HTR-8/SVneo (cell line): ENCODE measurements around the gene MX1.

Experiments
- DNase-seq: peaks from one replicate; pipeline ENCODE4 v3.0.0; 2011; ENCODE audit warnings: low spot score, mixed read lengths; ENCODE audit not compliant: insufficient read length
- FAIRE-seq: peaks from 2 replicates; lab custom pipeline; 2011; peaks lifted over from hg19 to GRCh38; lab: Jason Lieb, UNC

Gene MX1

DNA sequence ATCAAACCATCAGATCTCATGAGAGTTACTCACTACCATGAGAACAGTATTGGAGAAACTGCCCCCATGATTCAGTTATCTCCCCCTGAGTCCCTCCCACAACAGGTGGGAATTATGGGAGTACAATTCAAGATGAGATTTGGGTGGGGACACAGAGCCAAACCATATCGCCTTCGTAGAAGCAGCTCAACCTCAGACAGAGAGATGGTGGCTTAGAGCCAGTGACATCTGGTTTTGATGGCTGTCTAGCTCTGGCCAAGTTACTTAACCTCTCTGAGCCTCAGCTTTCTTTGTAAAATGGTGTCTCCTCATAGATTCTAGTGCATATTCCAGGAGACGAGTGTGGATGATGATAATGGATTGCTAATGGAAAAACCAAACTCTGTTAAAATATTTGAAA lies 27.2 kb downstream of the MX1 start:
- DNase-seq (no peak), FAIRE-seq (no peak)

DNA sequence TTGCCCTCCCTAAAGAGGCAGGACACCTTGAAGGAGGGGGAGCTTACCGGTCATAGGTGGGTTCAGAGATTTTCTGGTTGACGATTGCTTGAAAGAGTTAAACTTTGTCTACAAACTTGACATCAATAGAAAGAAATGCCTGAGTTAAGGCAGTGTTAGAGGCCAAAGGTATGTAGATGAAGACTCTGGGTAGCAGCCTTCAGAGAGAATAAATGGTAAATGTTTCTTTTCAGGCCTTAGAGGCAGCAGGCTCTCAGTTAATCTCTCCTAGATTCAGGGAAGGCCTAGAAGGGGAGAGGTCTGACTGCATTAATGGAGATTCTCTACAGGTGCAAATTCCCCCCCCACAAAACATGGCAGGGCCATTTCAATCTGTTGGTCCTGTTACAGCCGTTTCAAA lies 27.7 kb downstream of the MX1 start:
- no peak for FAIRE-seq

GRCh38 chr21:41458121-41458520 lies 32.1 kb downstream of the MX1 start:
- FAIRE-seq: no peak
- no peak for DNase-seq

More for the DNA sequence above, 27.7 kb downstream of the MX1 start:
- no peak for DNase-seq

DNA sequence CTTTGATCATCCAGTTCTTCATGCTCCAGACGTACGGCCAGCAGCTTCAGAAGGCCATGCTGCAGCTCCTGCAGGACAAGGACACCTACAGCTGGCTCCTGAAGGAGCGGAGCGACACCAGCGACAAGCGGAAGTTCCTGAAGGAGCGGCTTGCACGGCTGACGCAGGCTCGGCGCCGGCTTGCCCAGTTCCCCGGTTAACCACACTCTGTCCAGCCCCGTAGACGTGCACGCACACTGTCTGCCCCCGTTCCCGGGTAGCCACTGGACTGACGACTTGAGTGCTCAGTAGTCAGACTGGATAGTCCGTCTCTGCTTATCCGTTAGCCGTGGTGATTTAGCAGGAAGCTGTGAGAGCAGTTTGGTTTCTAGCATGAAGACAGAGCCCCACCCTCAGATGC lies 32.5 kb downstream of the MX1 start:
- DNase-seq (no peak), FAIRE-seq (no peak)

DNA sequence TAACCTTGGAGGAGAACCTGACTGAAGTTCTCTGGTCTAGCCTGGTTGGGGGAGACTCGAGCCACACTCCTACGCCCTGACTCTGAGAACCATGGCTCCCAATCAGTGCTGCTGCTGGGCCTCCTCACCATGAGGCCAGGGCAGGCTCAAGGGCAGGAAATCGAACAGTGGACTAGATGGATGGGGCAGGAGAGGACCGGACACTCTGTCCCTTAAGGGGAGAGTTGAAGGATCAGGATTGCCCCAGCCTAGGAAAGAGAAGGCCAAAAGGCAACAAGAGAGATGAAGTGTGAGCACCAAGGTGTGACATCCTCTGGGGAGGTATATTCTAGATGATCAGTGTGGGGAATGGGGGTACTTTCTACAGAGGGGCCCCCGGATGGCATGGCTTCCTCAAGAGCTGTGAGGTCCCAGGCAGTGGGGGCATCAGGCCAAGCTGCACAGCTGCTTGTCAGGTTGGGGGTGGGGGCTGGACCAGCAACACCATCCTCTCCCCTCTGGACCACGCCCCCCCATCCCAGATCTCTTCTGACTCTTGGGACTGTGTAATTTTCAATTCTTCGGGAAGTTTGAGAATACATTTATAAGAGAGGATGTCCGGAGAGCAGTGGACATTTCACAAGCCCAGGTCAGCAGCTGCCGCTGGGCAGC lies 34.0 kb downstream of the MX1 start:
- no peak for DNase-seq
- no peak for FAIRE-seq

DNA sequence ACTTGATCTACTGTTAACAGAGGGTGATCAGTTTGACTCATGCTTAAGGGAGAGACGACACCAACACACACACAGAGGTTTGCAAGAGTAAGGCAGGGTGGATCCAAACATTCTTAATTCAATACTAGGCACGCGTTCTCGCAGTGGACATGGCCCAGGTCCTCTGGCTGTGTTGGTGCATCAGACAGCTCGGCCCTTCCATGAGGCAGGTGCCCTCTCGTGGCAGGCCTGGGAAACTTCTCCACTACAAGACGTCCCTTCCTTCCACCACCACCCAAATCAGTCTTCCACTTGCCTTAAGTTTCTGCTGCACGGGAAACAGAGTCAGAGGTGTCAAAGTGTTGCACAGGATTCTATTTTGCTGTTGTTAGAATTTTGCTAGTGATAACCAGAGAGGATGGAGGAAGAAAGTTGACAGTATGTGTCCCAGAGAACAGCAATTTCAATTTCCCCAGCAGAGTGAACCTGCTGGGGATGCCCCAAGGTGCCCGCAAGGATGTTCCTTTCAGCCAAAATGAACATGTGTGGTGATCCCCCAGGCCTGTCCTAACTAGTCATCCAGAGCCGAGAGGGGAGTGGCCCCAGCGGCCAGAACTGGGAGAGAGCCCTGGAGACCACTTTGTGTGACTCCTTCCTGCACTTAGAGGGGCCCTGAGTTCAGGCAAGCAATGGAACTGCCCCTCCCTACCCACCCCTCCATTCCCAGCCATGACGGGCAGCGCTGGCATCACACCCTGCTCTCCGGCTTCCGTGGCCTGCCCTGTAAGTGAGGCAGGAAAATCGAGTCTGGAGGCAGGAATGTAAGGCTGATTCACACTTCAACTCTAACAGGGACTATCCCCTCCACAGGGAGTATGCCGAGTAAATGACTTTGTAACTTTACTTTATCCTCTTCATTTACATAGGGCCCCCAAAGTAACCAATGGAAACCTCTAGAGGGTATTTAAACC lies 34.8 kb downstream of the MX1 start:
- peak; percentile 52 for DNase-seq
- peak; percentile 74 for FAIRE-seq

GRCh38 chr21:41465176-41465781 lies 39.2 kb downstream of the MX1 start:
- FAIRE-seq (no peak), DNase-seq (no peak)

- DNase-seq (no peak), FAIRE-seq (no peak)
Measured at GRCh38 chr21:41466024-41466820, 40.2 kb downstream of the MX1 start.

DNA sequence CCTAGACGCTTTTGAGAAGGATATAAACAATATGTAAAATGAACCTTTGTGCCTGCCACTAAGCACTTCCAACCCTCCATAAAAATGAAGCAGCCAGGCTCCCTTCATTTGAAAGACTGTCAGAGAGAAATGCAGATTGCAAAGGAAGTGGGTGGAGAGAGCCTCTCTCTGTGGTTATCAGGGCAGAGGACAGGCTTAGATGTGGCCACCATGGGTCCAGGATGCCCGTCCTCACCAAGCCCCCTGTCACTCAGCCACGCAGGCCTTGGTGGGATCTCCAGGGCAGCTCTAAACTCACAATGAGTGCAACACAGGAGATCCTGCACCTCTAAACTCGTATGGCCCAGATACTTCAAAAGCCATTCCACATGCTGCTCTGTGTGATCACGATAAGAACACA lies 44.0 kb downstream of the MX1 start:
- FAIRE-seq: no peak
- DNase-seq: no peak

- no peak for FAIRE-seq
- DNase-seq: no peak
Measured at GRCh38 chr21:41472753-41473548, 46.9 kb downstream of the MX1 start.

DNA sequence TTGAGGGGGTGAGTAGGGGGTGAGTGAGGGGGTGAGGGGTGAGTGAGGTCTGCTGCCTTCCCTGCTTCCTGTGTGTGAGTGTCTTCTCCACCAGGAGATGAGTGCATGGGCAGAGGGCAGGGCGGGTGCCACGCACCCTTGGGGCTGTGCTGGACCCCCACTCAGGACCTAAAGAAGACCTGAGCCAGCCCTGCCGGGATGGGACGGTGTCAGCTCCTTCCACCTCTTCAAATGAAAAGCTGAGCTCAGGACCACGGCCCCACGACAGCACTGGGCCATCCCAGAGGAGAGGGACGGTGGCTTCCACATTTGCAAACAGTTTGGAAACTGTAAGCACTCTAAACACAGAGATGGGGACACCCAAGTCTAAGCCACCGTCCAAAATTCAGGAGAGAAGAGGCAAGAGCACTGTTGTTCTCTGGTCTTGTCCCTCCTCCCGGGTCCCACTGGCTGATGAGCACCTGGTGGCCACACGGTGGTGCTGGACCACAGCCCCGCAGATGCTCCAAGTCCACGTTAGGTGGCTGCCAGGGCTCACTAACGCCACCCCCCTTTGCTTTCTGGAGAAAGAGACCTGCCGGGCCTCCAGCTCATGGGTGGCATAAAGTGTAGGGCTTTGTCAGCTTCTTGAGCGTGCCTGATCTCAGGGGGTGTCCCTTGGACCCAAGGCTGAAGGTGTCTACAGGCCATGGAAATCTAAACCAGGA lies 49.8 kb downstream of the MX1 start:
- DNase-seq: no peak
- FAIRE-seq: no peak

GRCh38 chr21:41477641-41478318 lies 51.7 kb downstream of the MX1 start:
- FAIRE-seq (no peak), DNase-seq (no peak)

- no peak for DNase-seq
- no peak for FAIRE-seq
Measured at GRCh38 chr21:41478319-41479177, 52.5 kb downstream of the MX1 start.

- FAIRE-seq (no peak), DNase-seq (no peak)
Measured at GRCh38 chr21:41479686-41480085, 53.6 kb downstream of the MX1 start.

DNA sequence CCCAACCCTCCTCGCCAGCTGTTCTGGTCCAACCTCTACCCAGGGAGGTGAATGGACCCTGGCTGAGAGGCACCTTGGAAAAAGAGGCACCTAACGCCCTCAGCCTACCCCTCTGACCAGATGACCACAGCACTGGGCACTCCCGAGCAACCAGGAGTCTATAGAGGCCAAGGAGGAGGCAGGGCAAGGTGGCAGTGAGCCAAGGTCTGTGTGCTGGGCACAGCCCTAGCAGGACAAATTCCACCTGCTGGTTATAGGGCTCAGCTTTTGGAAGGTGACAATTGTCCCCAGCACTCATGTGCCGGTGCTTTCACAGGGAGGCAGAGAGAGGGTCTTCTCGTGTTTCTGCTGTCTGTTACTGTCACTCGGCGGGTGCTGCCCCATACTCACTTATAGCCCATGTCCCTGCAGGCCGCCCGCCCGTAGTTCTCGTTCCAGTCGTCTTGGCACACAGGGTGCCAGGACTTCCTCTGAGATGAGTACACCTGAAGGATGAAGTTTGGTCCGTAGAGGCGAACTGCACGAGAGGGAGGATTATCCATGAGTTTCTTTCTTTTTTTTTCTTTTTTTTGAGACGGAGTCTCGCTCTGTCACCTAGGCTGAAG lies 54.1 kb downstream of the MX1 start:
- DNase-seq (no peak), FAIRE-seq (no peak)

GRCh38 chr21:41481191-41481590 lies 55.2 kb downstream of the MX1 start:
- FAIRE-seq (no peak), DNase-seq (no peak)

GRCh38 chr21:41482301-41482700 lies 56.3 kb downstream of the MX1 start:
- FAIRE-seq (no peak), DNase-seq (no peak)
